Gastrocnemius medialis (tissue), 4 donors: ENCODE data around the gene EIPR1. TPM values are rescaled to one million over a fixed set of nuclear protein-coding genes. Genes with fewer than 3 reads are reported as not detected.

ENCODE experiments used
- ATAC-seq, 2 donors: fragments of 150-250 bp; one replicate each; pipeline ENCODE4 v1.9.1; 2016
- DNase-seq, 2 donors: peaks; one replicate each; pipeline ENCODE4 v3.0.0-alpha.2; 2019
- H3K27ac ChIP-seq, 4 donors: fragments of 200-600 bp; sonication (generic); 1 replicate in 1 of 4; 2 replicates in 3 of 4; pipeline ENCODE4 v1.5.1; 2016 to 2018; ENCODE audit warnings: mild to moderate bottlenecking in 2 of 4, moderate library complexity in 1 of 4
- H3K27me3 ChIP-seq, 3 donors: fragments of 200-600 bp; sonication (generic) in 2 of 3; 1 replicate in 1 of 3; 2 replicates in 2 of 3; pipeline versions ENCODE4 v1.5.1 to v1.6.0; 2016 to 2019; ENCODE audit warnings: mild to moderate bottlenecking in 1 of 3, moderate library complexity in 1 of 3
- H3K36me3 ChIP-seq, 2 donors: fragments of 200-600 bp; sonication (generic) in 1 of 2; one replicate each; pipeline ENCODE4 v1.5.1; 2017 to 2018
- H3K4me1 ChIP-seq, 2 donors: fragments of 200-600 bp; sonication (generic) in 1 of 2; one replicate each; pipeline ENCODE4 v1.5.1; 2016 to 2017; ENCODE audit warnings: mild to moderate bottlenecking in 2 of 2
- H3K4me3 ChIP-seq, 4 donors: fragments of 200-600 bp; sonication (generic) in 3 of 4; 1 replicate in 1 of 4; 2 replicates in 3 of 4; pipeline ENCODE4 v1.5.1; 2016 to 2019; ENCODE audit warnings: mild to moderate bottlenecking in 2 of 4
- H3K9me3 ChIP-seq, 3 donors: fragments of 200-600 bp; sonication (generic) in 2 of 3; 1 replicate in 1 of 3; 2 replicates in 2 of 3; pipeline ENCODE4 v1.5.1; 2016 to 2019
- CTCF ChIP-seq, 5 experiments: fragments of 450-650 bp in 3 of 5; fragments of 200-600 bp in 2 of 5; sonication (generic) in 2 of 5; IDR thresholded peaks in 4 of 5; conservative IDR thresholded peaks in 1 of 5; 1 replicate in 4 of 5; 2 replicates in 1 of 5; pipeline ENCODE4 v1.5.1; 2016 to 2019; ENCODE audit warnings: antibody characterized with exemption in 5 of 5, mild to moderate bottlenecking in 3 of 5, moderate library complexity in 3 of 5
- POLR2A ChIP-seq, 2 donors: fragments of 450-650 bp; IDR thresholded peaks; one replicate each; pipeline ENCODE4 v1.6.1; 2017; ENCODE audit warnings: antibody characterized with exemption in 2 of 2, mild to moderate bottlenecking in 2 of 2, moderate library complexity in 2 of 2
- in situ Hi-C, 4 donors: fragments of 200-750 bp; cut with MboI; loops; one replicate each; pipeline versions ENCODE4 v1.15.0 to v1.8.0; 2017; ENCODE audit warnings: low sequenced_read_pairs in 4 of 4
- intact Hi-C: fragments of 100-400 bp; cut with DNase I; formaldehyde crosslinking; loops from one replicate; pipeline ENCODE4 v1.15.1; 2023; ENCODE audit warnings: low total_unique reads
- total RNA-seq, 4 donors: library from RNA; depleted of rRNA; stranded (reverse); fragments of >200 nt; gene quantifications; one replicate each; pipeline versions ENCODE4 v1.1.0 to v1.2.3, GENCODE V29; 2016

The EIPR1 gene
- total RNA-seq, 4 donors from 2014 or later: 23.2 to 30.5 (median 24.4) TPM

GRCh38 chr2:3423492-3424170 is 46.0 kb upstream of the EIPR1 start:
- H3K4me1 ChIP-seq: no peaks in the 10 kb centered on the region
- H3K27me3 ChIP-seq: no peaks in the 10 kb centered on the region
- peaks cover 0 to 44% of the 10 kb centered on the region in 2 donors for H3K36me3 ChIP-seq
- ATAC-seq (peak; percentile 66 to 79), DNase-seq (peak; percentile 12 to 60)
- no peak for TF ChIP-seq POLR2A (IDR thresholded peaks at IDR 0.05)
- peak; percentile 81 to 99 (median 90) for TF ChIP-seq CTCF (IDR thresholded peaks at IDR 0.05 in 4 of 5, conservative IDR thresholded peaks at IDR 0.05 in 1 of 5)
- no peak overlapping the region for H3K4me3 ChIP-seq
- intact Hi-C loops: loop anchor here (1.0 to 2.0 kb wide), 2 partner anchors 39 to 227 kb away; no protein-coding TSS in a partner anchor
- in situ Hi-C loops: loop anchor here in 1 of 4 donors (5.0 kb wide), 2 partner anchors 39 to 224 kb away; no protein-coding TSS in a partner anchor
- no peaks in the 10 kb centered on the region for H3K9me3 ChIP-seq
- H3K27ac ChIP-seq: no peak overlapping the region

GRCh38 chr2:3422161-3422779 is 44.7 kb upstream of the EIPR1 start:
- in situ Hi-C loops: loop anchor here in 1 of 4 donors (5.0 kb wide), 2 partner anchors 40 to 225 kb away; no protein-coding TSS in a partner anchor
- H3K4me1 ChIP-seq: no peaks in the 10 kb centered on the region
- no peaks in the 10 kb centered on the region for H3K9me3 ChIP-seq
- intact Hi-C loops: no loop called here
- H3K27me3 ChIP-seq: no peaks in the 10 kb centered on the region
- H3K4me3 ChIP-seq: no peak overlapping the region
- peaks cover 0 to 39% of the 10 kb centered on the region in 2 donors for H3K36me3 ChIP-seq
- ATAC-seq: no peak
- H3K27ac ChIP-seq: no peak overlapping the region
- TF ChIP-seq CTCF (IDR thresholded peaks at IDR 0.05 in 4 of 5, conservative IDR thresholded peaks at IDR 0.05 in 1 of 5): no peak
- no peak for TF ChIP-seq POLR2A (IDR thresholded peaks at IDR 0.05)
- DNase-seq: no peak

- H3K27ac ChIP-seq: no peak overlapping the region
- ATAC-seq (no peak), DNase-seq (no peak)
- H3K27me3 ChIP-seq: no peaks in the 10 kb centered on the region
- peaks cover 0 to 39% of the 10 kb centered on the region in 2 donors for H3K36me3 ChIP-seq
- no peak overlapping the region for H3K4me3 ChIP-seq
- in situ Hi-C loops (loop anchor here in 1 of 4 donors (5.0 kb wide), 2 partner anchors 41 to 226 kb away; no protein-coding TSS in a partner anchor), intact Hi-C loops (no loop called here)
- no peaks in the 10 kb centered on the region for H3K4me1 ChIP-seq
- TF ChIP-seq CTCF (IDR thresholded peaks at IDR 0.05 in 4 of 5, conservative IDR thresholded peaks at IDR 0.05 in 1 of 5): no peak
- TF ChIP-seq POLR2A (IDR thresholded peaks at IDR 0.05): no peak
- H3K9me3 ChIP-seq: no peaks in the 10 kb centered on the region
Observed at GRCh38 chr2:3421580-3421979, 44.0 kb upstream of the EIPR1 start.

GRCh38 chr2:3420769-3421397 is 43.3 kb upstream of the EIPR1 start:
- Histone ChIP-seq H3K4me1 (no peaks in the 10 kb centered on the region), H3K27me3 (no peaks in the 10 kb centered on the region), H3K27ac (no peak overlapping the region), H3K9me3 (no peaks in the 10 kb centered on the region), H3K4me3 (no peak overlapping the region), H3K36me3 (peaks cover 0 to 39% of the 10 kb centered on the region in 2 donors)
- intact Hi-C loops: no loop called here
- DNase-seq (no peak), ATAC-seq (no peak)
- in situ Hi-C loops: loop anchor here in 1 of 4 donors (5.0 kb wide), 2 partner anchors 41 to 226 kb away; no protein-coding TSS in a partner anchor
- TF ChIP-seq CTCF (IDR thresholded peaks at IDR 0.05 in 4 of 5, conservative IDR thresholded peaks at IDR 0.05 in 1 of 5) (no peak), POLR2A (IDR thresholded peaks at IDR 0.05) (no peak)
